HUES6 (cell line): ENCODE data around the gene UGT1A9.

Experiments used
- H3K27ac ChIP-seq: 2 replicates; pipeline ENCODE4 v1.7.0; 2013; ENCODE audit warnings: low read depth, mild to moderate bottlenecking, low read length, inconsistent platforms
- H3K27me3 ChIP-seq: 2 replicates; pipeline ENCODE4 v1.6.1; 2013; ENCODE audit warnings: low read length; ENCODE audit not compliant: control insufficient read depth, insufficient read depth
- H3K36me3 ChIP-seq: 2 replicates; pipeline ENCODE4 v1.6.1; 2013; ENCODE audit warnings: low read length; ENCODE audit not compliant: control insufficient read depth, insufficient read depth
- H3K4me1 ChIP-seq: 2 replicates; pipeline ENCODE4 v1.6.1; 2013; ENCODE audit warnings: low read length; ENCODE audit not compliant: control insufficient read depth, insufficient read depth
- H3K4me3 ChIP-seq: 2 replicates; pipeline ENCODE4 v1.5.1; 2013; ENCODE audit warnings: low read depth, low read length
- H3K9ac ChIP-seq: one replicate; pipeline ENCODE4 v1.6.1; 2013; ENCODE audit warnings: mild to moderate bottlenecking, low read length
- H3K9me3 ChIP-seq: 2 replicates; pipeline ENCODE4 v1.6.1; 2013; ENCODE audit warnings: low read depth, low read length; ENCODE audit not compliant: control insufficient read depth, insufficient read depth

UGT1A9 gene

DNA sequence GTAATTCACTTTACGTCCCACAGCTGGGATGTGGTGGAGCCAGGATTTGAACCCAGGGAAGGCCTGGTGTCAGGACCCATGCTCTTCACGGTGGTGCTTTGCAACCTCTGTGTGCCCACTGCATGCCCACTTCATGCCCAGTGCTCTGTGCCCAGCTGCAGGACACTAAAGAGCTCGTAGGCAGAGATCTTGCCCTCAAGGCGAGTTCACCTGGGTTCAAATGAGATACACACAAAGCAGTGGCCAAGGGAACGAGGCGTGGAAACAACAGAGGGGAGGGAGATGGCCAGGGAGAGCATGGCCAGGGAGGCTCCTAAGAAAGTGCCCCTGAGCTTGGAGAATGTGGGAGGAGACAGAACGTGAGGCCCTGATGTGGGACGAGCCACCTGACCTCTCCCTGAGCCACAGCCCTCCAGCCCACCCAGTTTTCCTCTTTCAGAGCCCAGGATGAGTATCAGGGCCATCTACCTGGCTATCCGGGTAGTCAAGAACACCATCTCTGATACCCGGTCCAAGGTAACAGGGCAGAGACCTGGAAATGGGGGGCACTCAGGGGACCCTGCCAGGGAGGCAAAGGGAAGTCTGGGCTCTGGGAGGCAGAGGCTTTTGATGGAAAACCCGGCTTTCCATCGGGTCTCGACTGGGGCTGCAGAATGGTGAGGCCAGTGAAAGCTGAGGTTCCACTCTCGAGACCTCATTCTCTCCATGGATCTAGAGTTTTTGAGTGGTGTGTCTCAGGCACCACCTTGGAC is 126.8 kb downstream of the UGT1A9 start:
- no peaks in the 10 kb centered on the region for H3K9me3 ChIP-seq
- H3K36me3 ChIP-seq: no peaks in the 10 kb centered on the region
- H3K4me1 ChIP-seq: no peaks in the 10 kb centered on the region
- H3K27ac ChIP-seq: no peak overlapping the region
- H3K27me3 ChIP-seq: 0 out of 2 replicates have a peak, but pooled peaks cover 2% of the 10 kb centered on the region
- no peak overlapping the region for H3K9ac ChIP-seq
- no peak overlapping the region for H3K4me3 ChIP-seq

GRCh38 chr2:233799087-233799665 is 127.5 kb downstream of the UGT1A9 start:
- Histone ChIP-seq H3K27me3 (0 out of 2 replicates have a peak, but pooled peaks cover 2% of the 10 kb centered on the region), H3K4me1 (no peaks in the 10 kb centered on the region), H3K9me3 (no peaks in the 10 kb centered on the region), H3K36me3 (no peaks in the 10 kb centered on the region), H3K27ac (no peak overlapping the region), H3K4me3 (no peak overlapping the region), H3K9ac (no peak overlapping the region)

DNA sequence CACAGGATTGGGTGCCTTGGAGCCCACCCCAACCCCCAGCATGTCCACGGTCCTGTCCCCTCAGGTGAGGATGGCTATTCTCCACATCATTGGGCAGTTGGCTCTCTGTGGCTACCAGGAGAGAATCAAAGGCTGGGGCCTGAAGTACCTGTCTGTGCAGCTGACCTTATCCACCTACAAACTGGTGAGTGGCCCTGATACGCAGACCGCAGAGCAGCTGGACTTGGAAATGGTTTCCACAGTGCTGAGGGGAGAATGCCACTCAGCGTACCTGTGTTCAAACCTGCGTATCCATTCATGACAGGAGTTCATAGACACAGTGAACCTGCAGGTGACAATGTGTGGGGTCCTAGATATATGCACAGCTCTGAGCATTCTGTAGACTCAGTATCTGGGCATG is 128.0 kb downstream of the UGT1A9 start:
- H3K4me3 ChIP-seq: no peak overlapping the region
- H3K9me3 ChIP-seq: no peaks in the 10 kb centered on the region
- H3K36me3 ChIP-seq: no peaks in the 10 kb centered on the region
- H3K4me1 ChIP-seq: no peaks in the 10 kb centered on the region
- H3K27ac ChIP-seq: no peak overlapping the region
- H3K27me3 ChIP-seq: 0 out of 2 replicates have a peak, but pooled peaks cover 2% of the 10 kb centered on the region
- H3K9ac ChIP-seq: no peak overlapping the region

DNA sequence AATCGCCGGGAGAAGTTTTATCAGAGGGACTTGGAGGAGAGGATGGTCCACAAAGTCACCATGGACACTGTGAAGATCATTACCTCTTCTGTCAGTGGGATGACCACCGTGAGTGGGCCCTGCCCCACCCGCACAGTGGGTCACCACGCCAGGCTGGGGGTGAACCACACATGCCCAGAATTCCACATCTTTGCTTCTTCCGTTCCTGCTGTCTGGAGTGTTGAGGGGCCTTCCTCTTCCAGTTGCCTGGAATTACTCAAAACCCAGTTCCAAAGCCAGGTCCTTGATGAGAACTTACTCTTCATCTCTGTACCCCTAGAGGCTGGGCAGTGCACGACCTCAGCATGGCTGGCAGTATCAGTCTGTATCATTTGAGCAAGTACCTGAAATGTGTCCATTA is 128.5 kb downstream of the UGT1A9 start:
- Histone ChIP-seq H3K4me1 (no peaks in the 10 kb centered on the region), H3K27ac (no peak overlapping the region), H3K9ac (no peak overlapping the region), H3K36me3 (no peaks in the 10 kb centered on the region), H3K27me3 (0 out of 2 replicates have a peak, but pooled peaks cover 2% of the 10 kb centered on the region), H3K4me3 (no peak overlapping the region), H3K9me3 (no peaks in the 10 kb centered on the region)

DNA sequence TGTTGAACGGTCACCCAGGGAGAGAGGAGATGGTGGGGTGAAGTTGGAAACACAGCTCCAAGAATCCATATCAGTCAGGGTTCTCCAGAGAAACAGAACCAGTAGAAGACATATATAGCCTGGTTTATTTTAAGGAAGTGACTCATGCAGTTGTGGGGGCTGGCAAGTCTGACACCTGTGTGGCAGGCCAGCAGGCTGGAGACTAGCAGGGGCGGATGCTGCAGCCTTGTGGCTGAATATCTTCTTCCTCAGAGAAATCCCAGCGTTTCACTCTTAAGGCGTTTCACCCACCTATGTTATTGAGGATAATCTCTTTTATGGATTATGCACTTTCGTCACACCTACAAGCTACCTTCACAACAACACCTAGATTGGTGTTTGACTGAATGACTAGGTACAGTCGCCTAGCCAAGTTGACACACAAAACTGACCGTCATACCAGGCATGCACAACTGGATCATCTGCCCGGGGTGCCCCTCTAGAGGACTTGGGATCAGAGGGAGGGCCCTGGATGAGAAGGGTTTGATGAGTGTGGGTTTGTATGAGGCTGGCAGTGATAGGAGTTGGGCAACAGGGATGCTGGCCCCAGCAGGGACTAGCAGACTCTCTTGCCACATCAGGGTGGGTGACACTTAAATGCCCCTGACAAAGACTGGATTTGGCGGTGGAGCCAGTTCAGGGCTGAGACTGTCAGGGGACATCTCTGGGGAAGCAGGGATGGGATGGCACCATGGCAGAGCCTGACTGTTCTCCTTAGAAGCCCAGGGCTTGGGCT is 129.8 kb downstream of the UGT1A9 start:
- Histone ChIP-seq H3K36me3 (no peaks in the 10 kb centered on the region), H3K4me3 (no peak overlapping the region), H3K27me3 (0 out of 2 replicates have a peak, but pooled peaks cover 2% of the 10 kb centered on the region), H3K27ac (no peak overlapping the region), H3K9me3 (no peaks in the 10 kb centered on the region), H3K4me1 (no peaks in the 10 kb centered on the region), H3K9ac (no peak overlapping the region)

GRCh38 chr2:233802132-233802815 is 130.6 kb downstream of the UGT1A9 start:
- Histone ChIP-seq H3K36me3 (no peaks in the 10 kb centered on the region), H3K9ac (no peak overlapping the region), H3K27me3 (0 out of 2 replicates have a peak, but pooled peaks cover 2% of the 10 kb centered on the region), H3K4me3 (no peak overlapping the region), H3K4me1 (no peaks in the 10 kb centered on the region), H3K27ac (no peak overlapping the region), H3K9me3 (no peaks in the 10 kb centered on the region)

GRCh38 chr2:233803292-233803911 is 131.7 kb downstream of the UGT1A9 start:
- Histone ChIP-seq H3K9me3 (no peaks in the 10 kb centered on the region), H3K4me3 (no peak overlapping the region), H3K9ac (no peak overlapping the region), H3K27me3 (0 out of 2 replicates have a peak, but pooled peaks cover 2% of the 10 kb centered on the region), H3K27ac (no peak overlapping the region), H3K4me1 (no peaks in the 10 kb centered on the region), H3K36me3 (no peaks in the 10 kb centered on the region)

- Histone ChIP-seq H3K36me3 (no peaks in the 10 kb centered on the region), H3K27ac (no peak overlapping the region)
Measured at GRCh38 chr2:233803994-233804393, 132.3 kb downstream of the UGT1A9 start.

DNA sequence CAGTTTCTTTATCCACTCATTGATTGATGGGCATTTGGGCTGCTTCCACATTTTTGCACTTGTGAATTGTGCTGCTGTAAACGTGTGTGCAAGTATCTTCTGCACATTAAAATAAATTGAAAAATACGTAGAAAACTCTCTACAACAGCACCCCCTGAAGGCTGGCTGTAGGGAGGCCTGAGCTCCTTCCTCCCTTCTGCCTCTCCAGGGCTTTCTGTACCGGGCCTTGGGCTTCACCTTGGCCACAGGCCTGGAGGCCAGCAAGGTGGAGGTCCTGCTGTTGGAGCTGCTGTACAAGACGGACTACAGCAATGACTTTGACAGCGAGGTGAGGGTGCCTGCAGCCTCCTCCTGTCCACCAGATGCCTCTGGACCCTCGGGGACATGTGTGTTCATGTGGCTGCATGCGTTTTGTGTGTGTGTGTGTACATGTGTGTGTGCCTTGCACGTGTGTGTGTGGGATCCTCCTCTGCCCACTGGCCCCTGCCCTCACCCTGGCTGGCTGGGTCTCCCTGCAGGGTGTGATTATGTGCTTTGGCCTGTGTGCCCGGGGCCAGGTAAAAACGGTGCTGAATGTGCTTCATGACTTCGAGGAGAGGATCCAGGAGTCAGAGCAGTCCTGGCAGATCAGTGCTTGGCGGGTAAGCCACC is 135.6 kb downstream of the UGT1A9 start:
- Histone ChIP-seq H3K4me3 (no peak overlapping the region), H3K27ac (no peak overlapping the region), H3K36me3 (no peaks in the 10 kb centered on the region), H3K4me1 (no peaks in the 10 kb centered on the region), H3K27me3 (0 out of 2 replicates have a peak, but pooled peaks cover 2% of the 10 kb centered on the region), H3K9me3 (no peaks in the 10 kb centered on the region), H3K9ac (no peak overlapping the region)

More at GRCh38 chr2:233803994-233804393, 132.3 kb downstream of the UGT1A9 start:
- Histone ChIP-seq H3K9me3 (no peaks in the 10 kb centered on the region), H3K4me3 (no peak overlapping the region), H3K4me1 (no peaks in the 10 kb centered on the region), H3K27me3 (0 out of 2 replicates have a peak, but pooled peaks cover 2% of the 10 kb centered on the region), H3K9ac (no peak overlapping the region)
